WTC11 (cell line): ENCODE results near the gene ALX4. TPM values are rescaled to one million over a fixed set of nuclear protein-coding genes. Genes with fewer than 3 reads are reported as not detected.

Experiments used
- ATAC-seq: fragments of 200-7000 bp; cut with Tn5 transposase; 2 replicates; pipeline ENCODE4 v1.10.0; 2021; ENCODE audit warnings: mild to moderate bottlenecking, moderate library complexity
- CTCF ChIA-PET: fragments of 300-600 bp; sonication (Branson Sonifier 250); formaldehyde crosslinking; loops from one replicate; lab custom pipeline; 2021; ENCODE audit warnings: antibody characterized with exemption; lab: Charles Lee
- POLR2A ChIA-PET: fragments of 350-600 bp; sonication (Branson Sonifier 250); formaldehyde crosslinking; loops from one replicate; lab custom pipeline; 2021; ENCODE audit warnings: antibody characterized with exemption; lab: Charles Lee
- DNase-seq: peaks from one replicate; pipeline ENCODE4 v3.0.0; 2021; ENCODE audit warnings: low spot score
- H3K27ac Mint-ChIP-seq: 2 replicates; pipeline ENCODE4 v1.8.0; 2021; ENCODE audit warnings: mixed read lengths
- H3K27me3 Mint-ChIP-seq: 2 replicates; pipeline ENCODE4 v1.8.0; 2021; ENCODE audit warnings: low read depth, mild to moderate bottlenecking, moderate library complexity, mixed read lengths
- H3K36me3 Mint-ChIP-seq: 2 replicates; pipeline ENCODE4 v1.8.0; 2021; ENCODE audit warnings: mixed read lengths
- H3K4me1 Mint-ChIP-seq: 2 replicates; pipeline ENCODE4 v1.8.0; 2022; ENCODE audit warnings: mixed read lengths
- H3K4me3 Mint-ChIP-seq: 2 replicates; pipeline ENCODE4 v1.8.0; 2021; ENCODE audit warnings: mild to moderate bottlenecking, moderate library complexity, mixed read lengths
- H3K9me3 Mint-ChIP-seq: 2 replicates; pipeline ENCODE4 v1.8.0; 2021; ENCODE audit warnings: mixed read lengths
- ELF4 ChIP-seq: sonication (generic); formaldehyde crosslinking; IDR thresholded peaks from 2 replicates; pipeline ENCODE4 v1.8.1; 2022; ENCODE audit warnings: low read depth, mild to moderate bottlenecking, moderate library complexity, missing genetic modification reagents
- NR3C1 ChIP-seq: sonication (generic); formaldehyde crosslinking; conservative IDR thresholded peaks from 2 replicates; pipeline ENCODE4 v1.8.1; 2023; ENCODE audit warnings: low read depth, mild to moderate bottlenecking, missing genetic modification reagents
- RORB ChIP-seq: fragments of 250-450 bp; sonication (Bioruptor Pico); IDR thresholded peaks from 2 replicates; pipeline ENCODE4 v1.9.0; 2021; ENCODE audit warnings: mild to moderate bottlenecking
- SMAD4 ChIP-seq: sonication (generic); formaldehyde crosslinking; IDR thresholded peaks from 2 replicates; pipeline ENCODE4 v1.8.0; 2022; ENCODE audit warnings: mild to moderate bottlenecking, missing genetic modification reagents
- SOX15 ChIP-seq: fragments of 250-450 bp; sonication (Bioruptor Pico); IDR thresholded peaks from 2 replicates; pipeline ENCODE4 v1.9.0; 2021; ENCODE audit warnings: mild to moderate bottlenecking
- SP1 ChIP-seq: sonication (generic); formaldehyde crosslinking; conservative IDR thresholded peaks from 2 replicates; pipeline ENCODE4 v1.8.1; 2022; ENCODE audit warnings: missing genetic modification reagents
- TP53 ChIP-seq: sonication (generic); formaldehyde crosslinking; IDR thresholded peaks from 2 replicates; pipeline ENCODE4 v1.8.1; 2023; ENCODE audit warnings: mild to moderate bottlenecking, missing genetic modification reagents
- total RNA-seq: library from RNA; stranded (reverse); gene quantifications from 3 replicates; pipeline ENCODE4 v1.2.3, GENCODE V29; 2021
- TF ChIP-seq, protein P1 (sequence below): fragments of 250-450 bp; sonication (Bioruptor Pico); IDR thresholded peaks from 2 replicates; pipeline ENCODE4 v1.9.0; 2021; ENCODE audit warnings: mild to moderate bottlenecking, borderline replicate concordance
- TF ChIP-seq, protein P2 (sequence below): sonication (generic); formaldehyde crosslinking; IDR thresholded peaks from 2 replicates; pipeline ENCODE4 v1.8.0; 2022; ENCODE audit warnings: mild to moderate bottlenecking, missing genetic modification reagents
- TF ChIP-seq, protein P3 (sequence below): sonication (generic); formaldehyde crosslinking; IDR thresholded peaks from 2 replicates; pipeline ENCODE4 v1.8.1; 2022; ENCODE audit warnings: low read depth, missing genetic modification reagents, borderline replicate concordance
- TF ChIP-seq, protein P4 (sequence below): sonication (generic); formaldehyde crosslinking; IDR thresholded peaks from 2 replicates; pipeline ENCODE4 v1.8.1; 2022; ENCODE audit warnings: low read depth, mild to moderate bottlenecking, moderate library complexity, missing genetic modification reagents, borderline replicate concordance
- TF ChIP-seq, protein P5 (sequence below): sonication (generic); formaldehyde crosslinking; IDR thresholded peaks from 2 replicates; pipeline ENCODE4 v1.8.1; 2022; ENCODE audit warnings: mild to moderate bottlenecking, missing genetic modification reagents, moderate library complexity, borderline replicate concordance
- TF ChIP-seq, protein P6 (sequence below): sonication (generic); formaldehyde crosslinking; IDR thresholded peaks from 2 replicates; pipeline ENCODE4 v1.8.1; 2023; ENCODE audit warnings: mild to moderate bottlenecking, missing genetic modification reagents, moderate library complexity
- TF ChIP-seq, protein P7 (sequence below): sonication (generic); formaldehyde crosslinking; IDR thresholded peaks from 2 replicates; pipeline ENCODE4 v1.8.1; 2023; ENCODE audit warnings: mild to moderate bottlenecking, missing genetic modification reagents, moderate library complexity
- TF ChIP-seq, protein P8 (sequence below): fragments of 250-450 bp; sonication (Bioruptor Pico); IDR thresholded peaks from 2 replicates; pipeline ENCODE4 v1.8.0; 2021; ENCODE audit warnings: mild to moderate bottlenecking

Gene ALX4
- total RNA-seq, 1 experiment from 2014 or later, result not detected

DNA sequence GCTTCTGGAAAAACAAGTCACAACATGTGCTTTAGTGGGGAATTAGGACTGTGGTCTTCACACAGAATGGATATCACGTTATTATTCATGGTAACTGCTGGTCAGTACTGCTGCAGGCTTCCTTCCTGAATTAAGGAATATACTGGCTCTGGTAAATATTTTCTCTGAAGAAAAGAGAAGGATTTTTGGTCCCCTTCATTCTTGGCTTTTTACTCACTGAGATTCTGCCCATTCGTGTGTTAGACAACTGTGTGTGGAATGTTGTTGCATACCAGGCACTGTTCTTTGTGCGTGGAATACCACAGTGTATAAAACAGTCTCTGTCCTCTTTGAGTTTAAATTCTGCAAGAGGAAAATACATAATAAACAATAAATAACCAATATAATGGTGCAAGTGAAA lies 80.3 kb downstream of the ALX4 start (continued):
- TF ChIP-seq RORB (CRISPR knock-in tag) (no peak), TP53 (CRISPR knock-in tag) (no peak)
- TF ChIP-seq, protein P1, sequence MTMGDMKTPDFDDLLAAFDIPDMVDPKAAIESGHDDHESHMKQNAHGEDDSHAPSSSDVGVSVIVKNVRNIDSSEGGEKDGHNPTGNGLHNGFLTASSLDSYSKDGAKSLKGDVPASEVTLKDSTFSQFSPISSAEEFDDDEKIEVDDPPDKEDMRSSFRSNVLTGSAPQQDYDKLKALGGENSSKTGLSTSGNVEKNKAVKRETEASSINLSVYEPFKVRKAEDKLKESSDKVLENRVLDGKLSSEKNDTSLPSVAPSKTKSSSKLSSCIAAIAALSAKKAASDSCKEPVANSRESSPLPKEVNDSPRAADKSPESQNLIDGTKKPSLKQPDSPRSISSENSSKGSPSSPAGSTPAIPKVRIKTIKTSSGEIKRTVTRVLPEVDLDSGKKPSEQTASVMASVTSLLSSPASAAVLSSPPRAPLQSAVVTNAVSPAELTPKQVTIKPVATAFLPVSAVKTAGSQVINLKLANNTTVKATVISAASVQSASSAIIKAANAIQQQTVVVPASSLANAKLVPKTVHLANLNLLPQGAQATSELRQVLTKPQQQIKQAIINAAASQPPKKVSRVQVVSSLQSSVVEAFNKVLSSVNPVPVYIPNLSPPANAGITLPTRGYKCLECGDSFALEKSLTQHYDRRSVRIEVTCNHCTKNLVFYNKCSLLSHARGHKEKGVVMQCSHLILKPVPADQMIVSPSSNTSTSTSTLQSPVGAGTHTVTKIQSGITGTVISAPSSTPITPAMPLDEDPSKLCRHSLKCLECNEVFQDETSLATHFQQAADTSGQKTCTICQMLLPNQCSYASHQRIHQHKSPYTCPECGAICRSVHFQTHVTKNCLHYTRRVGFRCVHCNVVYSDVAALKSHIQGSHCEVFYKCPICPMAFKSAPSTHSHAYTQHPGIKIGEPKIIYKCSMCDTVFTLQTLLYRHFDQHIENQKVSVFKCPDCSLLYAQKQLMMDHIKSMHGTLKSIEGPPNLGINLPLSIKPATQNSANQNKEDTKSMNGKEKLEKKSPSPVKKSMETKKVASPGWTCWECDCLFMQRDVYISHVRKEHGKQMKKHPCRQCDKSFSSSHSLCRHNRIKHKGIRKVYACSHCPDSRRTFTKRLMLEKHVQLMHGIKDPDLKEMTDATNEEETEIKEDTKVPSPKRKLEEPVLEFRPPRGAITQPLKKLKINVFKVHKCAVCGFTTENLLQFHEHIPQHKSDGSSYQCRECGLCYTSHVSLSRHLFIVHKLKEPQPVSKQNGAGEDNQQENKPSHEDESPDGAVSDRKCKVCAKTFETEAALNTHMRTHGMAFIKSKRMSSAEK, result no peak
- TF ChIP-seq, protein P2, sequence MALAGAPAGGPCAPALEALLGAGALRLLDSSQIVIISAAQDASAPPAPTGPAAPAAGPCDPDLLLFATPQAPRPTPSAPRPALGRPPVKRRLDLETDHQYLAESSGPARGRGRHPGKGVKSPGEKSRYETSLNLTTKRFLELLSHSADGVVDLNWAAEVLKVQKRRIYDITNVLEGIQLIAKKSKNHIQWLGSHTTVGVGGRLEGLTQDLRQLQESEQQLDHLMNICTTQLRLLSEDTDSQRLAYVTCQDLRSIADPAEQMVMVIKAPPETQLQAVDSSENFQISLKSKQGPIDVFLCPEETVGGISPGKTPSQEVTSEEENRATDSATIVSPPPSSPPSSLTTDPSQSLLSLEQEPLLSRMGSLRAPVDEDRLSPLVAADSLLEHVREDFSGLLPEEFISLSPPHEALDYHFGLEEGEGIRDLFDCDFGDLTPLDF (CRISPR knock-in tag), result no peak
- TF ChIP-seq, protein P3, sequence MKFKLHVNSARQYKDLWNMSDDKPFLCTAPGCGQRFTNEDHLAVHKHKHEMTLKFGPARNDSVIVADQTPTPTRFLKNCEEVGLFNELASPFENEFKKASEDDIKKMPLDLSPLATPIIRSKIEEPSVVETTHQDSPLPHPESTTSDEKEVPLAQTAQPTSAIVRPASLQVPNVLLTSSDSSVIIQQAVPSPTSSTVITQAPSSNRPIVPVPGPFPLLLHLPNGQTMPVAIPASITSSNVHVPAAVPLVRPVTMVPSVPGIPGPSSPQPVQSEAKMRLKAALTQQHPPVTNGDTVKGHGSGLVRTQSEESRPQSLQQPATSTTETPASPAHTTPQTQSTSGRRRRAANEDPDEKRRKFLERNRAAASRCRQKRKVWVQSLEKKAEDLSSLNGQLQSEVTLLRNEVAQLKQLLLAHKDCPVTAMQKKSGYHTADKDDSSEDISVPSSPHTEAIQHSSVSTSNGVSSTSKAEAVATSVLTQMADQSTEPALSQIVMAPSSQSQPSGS (CRISPR knock-in tag), result no peak
- TF ChIP-seq, protein P4, sequence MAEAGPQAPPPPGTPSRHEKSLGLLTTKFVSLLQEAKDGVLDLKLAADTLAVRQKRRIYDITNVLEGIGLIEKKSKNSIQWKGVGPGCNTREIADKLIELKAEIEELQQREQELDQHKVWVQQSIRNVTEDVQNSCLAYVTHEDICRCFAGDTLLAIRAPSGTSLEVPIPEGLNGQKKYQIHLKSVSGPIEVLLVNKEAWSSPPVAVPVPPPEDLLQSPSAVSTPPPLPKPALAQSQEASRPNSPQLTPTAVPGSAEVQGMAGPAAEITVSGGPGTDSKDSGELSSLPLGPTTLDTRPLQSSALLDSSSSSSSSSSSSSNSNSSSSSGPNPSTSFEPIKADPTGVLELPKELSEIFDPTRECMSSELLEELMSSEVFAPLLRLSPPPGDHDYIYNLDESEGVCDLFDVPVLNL (CRISPR knock-in tag), result no peak
- TF ChIP-seq, protein P5, sequence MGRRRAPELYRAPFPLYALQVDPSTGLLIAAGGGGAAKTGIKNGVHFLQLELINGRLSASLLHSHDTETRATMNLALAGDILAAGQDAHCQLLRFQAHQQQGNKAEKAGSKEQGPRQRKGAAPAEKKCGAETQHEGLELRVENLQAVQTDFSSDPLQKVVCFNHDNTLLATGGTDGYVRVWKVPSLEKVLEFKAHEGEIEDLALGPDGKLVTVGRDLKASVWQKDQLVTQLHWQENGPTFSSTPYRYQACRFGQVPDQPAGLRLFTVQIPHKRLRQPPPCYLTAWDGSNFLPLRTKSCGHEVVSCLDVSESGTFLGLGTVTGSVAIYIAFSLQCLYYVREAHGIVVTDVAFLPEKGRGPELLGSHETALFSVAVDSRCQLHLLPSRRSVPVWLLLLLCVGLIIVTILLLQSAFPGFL (CRISPR knock-in tag), result no peak

DNA sequence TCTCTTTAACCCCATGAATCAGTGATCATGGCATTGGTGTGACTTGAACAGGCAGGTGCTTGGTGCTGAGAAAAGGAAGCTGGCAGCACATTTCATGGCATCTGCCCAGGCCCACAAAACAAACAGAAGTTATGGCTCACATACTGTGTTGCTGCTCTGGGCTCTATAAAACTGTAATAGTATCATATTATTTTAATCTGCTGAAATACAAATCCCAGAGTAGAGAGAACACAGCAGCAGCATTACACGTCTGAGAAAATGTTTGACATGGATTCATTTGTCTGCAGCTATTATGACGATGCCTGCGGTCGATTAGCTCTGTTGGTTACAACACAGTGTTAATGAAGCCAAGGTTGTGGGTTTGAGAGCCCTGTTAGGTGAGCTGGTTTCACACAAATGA lies 80.8 kb downstream of the ALX4 start:
- CTCF ChIA-PET, result no interaction called here
- H3K36me3 Mint-ChIP-seq, result no peaks in the 10 kb centered on the region

DNA sequence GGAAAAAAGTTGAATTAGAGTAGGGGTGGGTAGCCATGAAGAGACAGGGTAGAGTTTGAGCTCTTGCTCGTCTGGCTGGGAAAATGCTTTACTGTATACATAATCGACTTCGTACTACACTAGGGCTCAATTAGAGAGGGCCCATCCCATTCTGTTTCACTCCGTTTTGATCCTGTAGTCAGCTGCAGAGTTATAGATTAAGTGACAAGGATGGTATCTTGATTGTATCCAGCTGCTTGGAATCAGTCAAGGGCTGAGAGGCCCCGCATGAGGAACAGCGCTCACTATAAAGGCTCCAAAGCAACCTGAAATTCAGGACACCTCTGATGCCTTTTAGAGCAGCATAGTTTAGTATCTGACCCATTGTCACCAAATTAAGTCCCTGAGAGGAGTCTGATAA lies 81.6 kb downstream of the ALX4 start:
- Mint-ChIP-seq H3K4me1 (no peaks in the 10 kb centered on the region; the same call in 1 of the 2 replicates), H3K36me3 (no peaks in the 10 kb centered on the region), H3K9me3 (no peaks in the 10 kb centered on the region), H3K4me3 (no peak overlapping the region), H3K27ac (no peak overlapping the region), H3K27me3 (no peaks in the 10 kb centered on the region)
- no peak for DNase-seq
- CTCF ChIA-PET, result no interaction called here
- POLR2A ChIA-PET, result no interaction called here
- ATAC-seq, result no peak
- no peak for TF ChIP-seq SOX15 (CRISPR knock-in tag)
- no peak for TF ChIP-seq SP1
- no peak for TF ChIP-seq NR3C1 (CRISPR knock-in tag)
- no peak for TF ChIP-seq SMAD4 (CRISPR knock-in tag)
- TF ChIP-seq ELF4 (CRISPR knock-in tag), result no peak
- TF ChIP-seq, protein P1, result no peak
- TF ChIP-seq, protein P6, sequence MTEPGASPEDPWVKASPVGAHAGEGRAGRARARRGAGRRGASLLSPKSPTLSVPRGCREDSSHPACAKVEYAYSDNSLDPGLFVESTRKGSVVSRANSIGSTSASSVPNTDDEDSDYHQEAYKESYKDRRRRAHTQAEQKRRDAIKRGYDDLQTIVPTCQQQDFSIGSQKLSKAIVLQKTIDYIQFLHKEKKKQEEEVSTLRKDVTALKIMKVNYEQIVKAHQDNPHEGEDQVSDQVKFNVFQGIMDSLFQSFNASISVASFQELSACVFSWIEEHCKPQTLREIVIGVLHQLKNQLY (CRISPR knock-in tag), result no peak

More for the DNA sequence above, 80.8 kb downstream of the ALX4 start:
- POLR2A ChIA-PET, result no interaction called here
- ATAC-seq, result no peak
- Mint-ChIP-seq H3K9me3 (no peaks in the 10 kb centered on the region), H3K4me1 (no peaks in the 10 kb centered on the region), H3K27ac (no peak overlapping the region), H3K27me3 (no peaks in the 10 kb centered on the region), H3K4me3 (no peak overlapping the region)
- no peak for DNase-seq
- TF ChIP-seq, protein P7, sequence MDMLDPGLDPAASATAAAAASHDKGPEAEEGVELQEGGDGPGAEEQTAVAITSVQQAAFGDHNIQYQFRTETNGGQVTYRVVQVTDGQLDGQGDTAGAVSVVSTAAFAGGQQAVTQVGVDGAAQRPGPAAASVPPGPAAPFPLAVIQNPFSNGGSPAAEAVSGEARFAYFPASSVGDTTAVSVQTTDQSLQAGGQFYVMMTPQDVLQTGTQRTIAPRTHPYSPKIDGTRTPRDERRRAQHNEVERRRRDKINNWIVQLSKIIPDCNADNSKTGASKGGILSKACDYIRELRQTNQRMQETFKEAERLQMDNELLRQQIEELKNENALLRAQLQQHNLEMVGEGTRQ (CRISPR knock-in tag), result no peak
- TF ChIP-seq, protein P8, sequence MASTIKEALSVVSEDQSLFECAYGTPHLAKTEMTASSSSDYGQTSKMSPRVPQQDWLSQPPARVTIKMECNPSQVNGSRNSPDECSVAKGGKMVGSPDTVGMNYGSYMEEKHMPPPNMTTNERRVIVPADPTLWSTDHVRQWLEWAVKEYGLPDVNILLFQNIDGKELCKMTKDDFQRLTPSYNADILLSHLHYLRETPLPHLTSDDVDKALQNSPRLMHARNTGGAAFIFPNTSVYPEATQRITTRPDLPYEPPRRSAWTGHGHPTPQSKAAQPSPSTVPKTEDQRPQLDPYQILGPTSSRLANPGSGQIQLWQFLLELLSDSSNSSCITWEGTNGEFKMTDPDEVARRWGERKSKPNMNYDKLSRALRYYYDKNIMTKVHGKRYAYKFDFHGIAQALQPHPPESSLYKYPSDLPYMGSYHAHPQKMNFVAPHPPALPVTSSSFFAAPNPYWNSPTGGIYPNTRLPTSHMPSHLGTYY (CRISPR knock-in tag), result no peak
